ENCODE data around the gene KBTBD2.
"Not testable (repeated sequence)": the region's sequence is repeated elsewhere in the genome, so short reads cannot be mapped to it uniquely, and the experiment has no call there.

The KBTBD2 gene

GRCh38 chr7:32871624-32872371, 19.8 kb downstream of the KBTBD2 start:
- no peak for DNase-seq (ENCODE audit: low spot score)
- no peak for TF ChIP-seq CTCF (conservative IDR thresholded peaks at IDR 0.05; ENCODE audit: low read depth)
- POLR2A ChIA-PET (ENCODE audit: low non-redundant PET): no interaction called here
- no peak overlapping the region for H3K27ac ChIP-seq
- CTCF ChIA-PET: interaction anchor here (0.7 kb wide), 1 partner anchor 36 kb away, joined by 3 read pairs; no protein-coding TSS in a partner anchor

- H3K27ac ChIP-seq: no peak overlapping the region
- no peak for TF ChIP-seq CTCF (conservative IDR thresholded peaks at IDR 0.05; ENCODE audit: low read depth)
- ChIA-PET CTCF (no interaction called here), POLR2A (ENCODE audit: low non-redundant PET) (no interaction called here)
- DNase-seq (ENCODE audit: low spot score): no peak
Measured at GRCh38 chr7:32870298-32870697, 21.3 kb downstream of the KBTBD2 start.

- no peak overlapping the region for H3K27ac ChIP-seq
- ChIA-PET POLR2A (ENCODE audit: low non-redundant PET) (no interaction called here), CTCF (no interaction called here)
- no peak for TF ChIP-seq CTCF (conservative IDR thresholded peaks at IDR 0.05; ENCODE audit: low read depth)
- DNase-seq (ENCODE audit: low spot score): no peak
Measured at GRCh38 chr7:32869716-32870115, 21.8 kb downstream of the KBTBD2 start.

GRCh38 chr7:32868116-32868515, 23.4 kb downstream of the KBTBD2 start:
- no peak for DNase-seq (ENCODE audit: low spot score)
- POLR2A ChIA-PET (ENCODE audit: low non-redundant PET): no interaction called here
- no peak overlapping the region for H3K27ac ChIP-seq
- TF ChIP-seq CTCF (conservative IDR thresholded peaks at IDR 0.05; ENCODE audit: low read depth): no peak
- CTCF ChIA-PET: no interaction called here

- ChIA-PET POLR2A (ENCODE audit: low non-redundant PET) (no interaction called here), CTCF (interaction anchor here (0.6 kb wide), 1 partner anchor 13 kb away, joined by 4 read pairs; no protein-coding TSS in a partner anchor)
- no peak for DNase-seq (ENCODE audit: low spot score)
- TF ChIP-seq CTCF (conservative IDR thresholded peaks at IDR 0.05; ENCODE audit: low read depth): no peak
- H3K27ac ChIP-seq: no peak overlapping the region
Measured at GRCh38 chr7:32865448-32866030, 26.0 kb downstream of the KBTBD2 start.

GRCh38 chr7:32863872-32864271, 27.7 kb downstream of the KBTBD2 start:
- H3K27ac ChIP-seq; DNase-seq (ENCODE audit: low spot score); POLR2A ChIA-PET (ENCODE audit: low non-redundant PET): not testable (repeated sequence)
- CTCF ChIA-PET: interaction anchor here (0.6 to 1.4 kb wide), 3 partner anchors 17 to 86 kb away, joined by 3 to 4 read pairs (median 3); no protein-coding TSS in a partner anchor

- DNase-seq (ENCODE audit: low spot score): no peak
- no peak overlapping the region for H3K27ac ChIP-seq
- ChIA-PET POLR2A (ENCODE audit: low non-redundant PET) (no interaction called here), CTCF (no interaction called here)
- TF ChIP-seq CTCF (conservative IDR thresholded peaks at IDR 0.05; ENCODE audit: low read depth): no peak
Measured at GRCh38 chr7:32860090-32860489, 31.5 kb downstream of the KBTBD2 start.
